Measurements from ENCODE around the gene XIRP2. TPM values are rescaled to one million over a fixed set of nuclear protein-coding genes. Genes with fewer than 3 reads are reported as not detected.

The XIRP2 gene
- total RNA-seq, 1 donor from 2014 or later = 206 TPM

GRCh38 chr2:167157523-167157922 is 269.2 kb downstream of the XIRP2 start:
- ATAC-seq (ENCODE audit: poor library complexity) (no peak), DNase-seq (no peak)
- intact Hi-C loops (cut with DNase I) = no loop called here

GRCh38 chr2:167177196-167177595 is 288.9 kb downstream of the XIRP2 start:
- no peak for ATAC-seq (ENCODE audit: poor library complexity)
- intact Hi-C loops (cut with DNase I) = no loop called here
- no peak for DNase-seq

DNA sequence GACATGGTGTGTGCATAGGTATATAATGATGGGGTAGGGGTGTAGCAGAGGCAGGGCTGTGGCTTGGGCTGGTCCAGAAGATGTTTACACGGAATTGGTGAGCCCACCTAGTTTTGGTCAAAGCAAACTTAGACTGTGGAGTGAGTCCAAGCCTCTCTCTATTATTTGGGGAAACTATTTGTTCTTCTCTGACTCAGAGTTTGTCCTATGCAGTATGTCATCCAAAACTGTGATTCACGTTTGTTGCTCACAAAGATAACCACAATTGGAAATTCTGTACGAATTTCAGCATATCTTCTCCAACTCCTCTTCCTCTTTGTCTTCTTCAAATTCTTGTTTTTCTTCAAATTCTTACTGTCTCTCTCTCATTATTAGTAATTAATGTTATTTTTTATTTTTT is 292.9 kb downstream of the XIRP2 start:
- intact Hi-C loops (cut with DNase I) = no loop called here
- ATAC-seq (ENCODE audit: poor library complexity) = no peak

DNA sequence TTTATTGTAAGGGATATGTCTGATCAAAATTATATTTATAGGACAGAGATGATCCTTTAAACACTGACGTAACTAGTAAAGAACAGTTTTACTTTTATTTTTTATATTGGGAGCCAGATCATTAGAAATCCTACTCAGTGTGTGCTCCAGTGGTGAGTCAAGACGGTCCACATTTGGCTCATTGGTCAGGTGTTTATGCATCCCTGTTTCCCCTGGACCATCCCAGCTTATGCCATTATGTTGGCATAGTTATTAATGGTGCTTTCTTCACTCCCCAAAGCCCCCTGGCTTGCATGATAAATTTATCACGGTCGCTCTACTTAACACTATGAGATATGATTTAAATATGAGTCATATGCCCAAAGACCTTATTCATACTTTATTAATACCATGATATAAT is 293.4 kb downstream of the XIRP2 start:
- DNase-seq = no peak
- ATAC-seq (ENCODE audit: poor library complexity) = no peak
- intact Hi-C loops (cut with DNase I) = no loop called here

More for the DNA sequence above, 292.9 kb downstream of the XIRP2 start:
- DNase-seq = no peak

- intact Hi-C loops (cut with DNase I) = no loop called here
- no peak for DNase-seq
- ATAC-seq (ENCODE audit: poor library complexity) = no peak
These were observed 294.1 kb downstream of the XIRP2 start for GRCh38 chr2:167182403-167182802.

- ATAC-seq (ENCODE audit: poor library complexity) (no peak), DNase-seq (no peak)
- intact Hi-C loops (cut with DNase I) = no loop called here
These were observed 295.7 kb downstream of the XIRP2 start for GRCh38 chr2:167183931-167184330.

DNA sequence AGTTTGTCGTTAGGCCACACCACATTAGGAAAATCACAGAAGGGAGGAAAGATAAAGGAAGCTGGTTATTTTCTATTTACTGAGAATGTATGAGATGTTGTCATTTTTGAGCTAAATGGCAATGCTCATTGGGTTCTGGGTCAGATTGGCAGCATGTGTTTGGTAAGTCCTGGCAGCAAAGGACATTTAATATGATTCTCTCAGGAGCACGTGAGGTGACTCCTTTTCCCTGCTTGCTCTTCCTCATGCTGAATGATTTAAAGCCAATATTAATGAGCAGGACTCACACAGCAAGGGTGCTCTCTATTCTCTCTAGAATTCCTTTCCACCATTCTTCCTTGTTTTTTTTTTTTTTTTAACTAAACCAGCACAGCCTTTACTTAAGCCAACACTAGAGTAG is 298.2 kb downstream of the XIRP2 start:
- intact Hi-C loops (cut with DNase I) = no loop called here
- ATAC-seq (ENCODE audit: poor library complexity) (no peak), DNase-seq (no peak)

GRCh38 chr2:167187049-167187727 is 298.9 kb downstream of the XIRP2 start:
- intact Hi-C loops (cut with DNase I) = no loop called here
- ATAC-seq (ENCODE audit: poor library complexity) (peak; percentile 56), DNase-seq (no peak)

DNA sequence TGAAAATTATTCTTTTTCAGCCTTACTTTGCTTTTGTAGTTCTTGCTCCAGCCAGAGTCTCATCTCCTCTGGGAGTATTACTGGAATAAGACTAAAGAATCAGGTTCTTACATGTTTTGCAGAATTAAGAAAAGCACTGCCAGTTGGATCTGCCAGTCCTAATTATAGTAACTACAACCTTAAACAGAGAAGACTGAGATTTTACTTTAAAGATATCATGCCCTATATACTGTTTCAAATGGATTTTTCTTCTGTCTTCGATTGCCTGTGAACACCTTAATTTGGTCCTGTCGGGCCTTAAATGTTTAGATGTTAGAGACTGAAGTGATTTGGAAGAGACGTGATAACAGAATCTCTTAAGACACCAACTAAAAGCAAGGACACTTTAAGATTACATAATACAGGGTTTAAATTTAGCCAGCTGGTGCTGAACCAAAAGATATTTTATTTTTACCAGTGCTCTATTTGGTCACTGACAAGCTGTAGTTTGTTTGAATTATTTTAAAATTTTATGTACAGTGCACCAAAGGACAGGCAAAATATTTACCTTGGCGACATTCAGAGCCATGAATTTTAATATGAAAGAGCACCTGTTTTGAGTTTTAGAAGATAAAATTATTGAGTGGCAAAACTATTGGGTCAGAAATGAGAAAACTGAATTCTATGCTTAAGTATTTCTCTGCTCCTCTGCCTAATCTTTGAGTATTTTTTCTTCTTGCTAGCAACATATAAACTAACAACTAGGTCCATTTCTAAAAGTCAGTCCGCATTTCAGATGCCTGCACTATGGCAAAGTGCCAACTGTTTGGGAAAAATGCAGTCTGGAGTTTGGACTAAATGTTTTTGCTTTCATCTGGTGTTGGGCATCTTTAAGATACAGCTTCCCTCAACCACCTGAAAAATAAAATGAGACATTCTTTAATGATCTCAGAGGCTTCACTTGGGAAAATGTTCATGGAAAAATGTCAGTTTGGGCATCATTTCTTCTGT is 300.0 kb downstream of the XIRP2 start:
- peak; percentile 80 for ATAC-seq (ENCODE audit: poor library complexity)
- intact Hi-C loops (cut with DNase I) = no loop called here
- no peak for DNase-seq

GRCh38 chr2:167190053-167190452 is 301.8 kb downstream of the XIRP2 start:
- DNase-seq = peak; percentile 55
- peak; percentile 47 for ATAC-seq (ENCODE audit: poor library complexity)
- intact Hi-C loops (cut with DNase I) = no loop called here

DNA sequence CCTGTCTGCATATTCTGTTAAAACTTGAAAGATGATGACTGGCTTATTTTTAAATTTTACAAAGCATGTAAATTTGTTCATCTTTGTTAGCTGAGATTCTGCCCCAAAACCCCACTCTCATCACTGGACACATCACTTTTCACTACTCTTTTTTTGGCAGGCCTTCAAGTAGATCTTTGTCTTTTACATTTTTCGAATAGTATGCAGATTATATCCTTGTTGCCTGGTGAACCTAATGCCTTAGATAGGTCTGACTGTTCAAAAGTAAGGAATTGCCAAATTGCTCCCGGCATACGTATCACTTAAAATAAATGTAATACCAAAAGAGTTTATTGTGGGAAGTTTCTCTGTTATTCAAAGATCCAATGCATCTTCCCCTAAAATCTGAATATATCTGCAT is 303.3 kb downstream of the XIRP2 start:
- no peak for DNase-seq
- ATAC-seq (ENCODE audit: poor library complexity) = no peak
- intact Hi-C loops (cut with DNase I) = no loop called here

- ATAC-seq (ENCODE audit: poor library complexity) = no peak
- intact Hi-C loops (cut with DNase I) = no loop called here
These were observed 304.6 kb downstream of the XIRP2 start for GRCh38 chr2:167192833-167193232.

GRCh38 chr2:167196461-167197252 is 308.4 kb downstream of the XIRP2 start:
- ATAC-seq (ENCODE audit: poor library complexity) (peak; percentile 81), DNase-seq (no peak)
- intact Hi-C loops (cut with DNase I) = no loop called here

More at GRCh38 chr2:167192833-167193232, 304.6 kb downstream of the XIRP2 start:
- DNase-seq = no peak

DNA sequence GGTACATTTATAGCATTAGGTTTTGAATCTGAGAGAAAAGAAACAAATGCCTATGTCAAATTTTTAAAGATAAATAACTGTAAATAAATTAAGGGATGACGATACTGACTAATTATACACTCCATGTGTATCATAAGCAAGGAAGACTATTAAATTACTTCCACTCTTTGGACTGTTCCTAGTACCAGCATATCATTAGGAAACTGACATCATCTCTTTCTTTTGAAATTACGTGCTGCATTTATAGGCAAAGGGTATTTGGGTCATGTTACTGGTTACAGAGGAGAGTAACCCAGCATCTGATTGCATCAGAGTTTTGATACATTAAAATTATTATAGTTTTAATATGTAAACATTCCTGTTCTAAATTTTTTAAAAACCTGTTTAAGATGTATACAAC is 309.7 kb downstream of the XIRP2 start:
- DNase-seq = no peak
- intact Hi-C loops (cut with DNase I) = no loop called here
- peak; percentile 52 for ATAC-seq (ENCODE audit: poor library complexity)

- intact Hi-C loops (cut with DNase I) = no loop called here
- no peak for DNase-seq
- ATAC-seq (ENCODE audit: poor library complexity) = no peak
These were observed 310.3 kb downstream of the XIRP2 start for GRCh38 chr2:167198576-167198975.

DNA sequence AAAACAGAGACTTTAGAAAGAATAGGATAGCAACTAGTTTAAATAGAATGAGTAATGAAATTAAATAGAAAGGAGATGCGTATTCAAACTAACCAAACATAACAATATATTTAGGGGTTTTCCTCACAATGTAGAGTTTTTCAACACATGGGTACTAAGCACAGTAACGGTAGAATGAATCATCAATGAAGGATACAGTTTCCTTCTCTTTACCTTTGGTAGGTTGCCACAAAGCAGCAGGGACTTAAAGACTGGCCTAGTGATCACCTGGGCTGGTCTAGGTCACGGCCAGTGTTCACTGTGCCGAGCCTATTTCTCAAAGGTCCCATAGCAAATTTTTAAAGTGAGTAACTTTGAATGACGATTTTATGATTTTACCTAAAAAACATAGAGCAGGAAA is 311.7 kb downstream of the XIRP2 start:
- intact Hi-C loops (cut with DNase I) = no loop called here
- ATAC-seq (ENCODE audit: poor library complexity) (no peak), DNase-seq (no peak)

- intact Hi-C loops (cut with DNase I) = no loop called here
- ATAC-seq (ENCODE audit: poor library complexity) (peak; percentile 43), DNase-seq (no peak)
These were observed 321.5 kb downstream of the XIRP2 start for GRCh38 chr2:167209784-167210183.

DNA sequence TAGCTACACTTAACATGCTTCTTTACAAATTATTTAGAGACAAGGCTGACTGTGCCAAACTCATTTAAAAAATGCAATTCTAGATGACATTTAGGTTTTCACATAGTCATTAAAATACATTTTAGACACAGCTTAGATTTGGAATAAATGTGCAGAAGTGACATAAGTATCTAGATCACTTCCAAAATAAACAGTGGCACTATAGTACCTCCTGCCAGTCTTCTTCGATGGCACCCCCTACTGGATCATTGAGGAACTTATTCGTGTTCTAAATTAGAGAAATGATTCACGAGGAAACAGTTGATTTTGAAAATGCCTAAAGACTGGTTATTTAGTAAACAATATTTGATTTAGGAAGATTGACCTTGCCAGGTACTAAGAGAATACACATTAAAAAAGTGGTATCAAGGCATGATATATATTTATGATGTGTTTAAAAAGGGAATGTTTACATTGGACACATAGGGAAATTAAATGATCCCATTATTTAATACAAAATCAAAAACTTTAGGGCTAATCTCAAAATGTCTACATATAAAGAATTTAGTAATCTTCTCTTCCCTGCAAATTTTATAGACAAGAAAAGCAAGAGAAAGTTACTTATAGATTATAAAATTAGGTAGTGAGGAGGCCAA is 323.9 kb downstream of the XIRP2 start:
- intact Hi-C loops (cut with DNase I) = no loop called here
- ATAC-seq (ENCODE audit: poor library complexity) (peak; percentile 82), DNase-seq (no peak)

DNA sequence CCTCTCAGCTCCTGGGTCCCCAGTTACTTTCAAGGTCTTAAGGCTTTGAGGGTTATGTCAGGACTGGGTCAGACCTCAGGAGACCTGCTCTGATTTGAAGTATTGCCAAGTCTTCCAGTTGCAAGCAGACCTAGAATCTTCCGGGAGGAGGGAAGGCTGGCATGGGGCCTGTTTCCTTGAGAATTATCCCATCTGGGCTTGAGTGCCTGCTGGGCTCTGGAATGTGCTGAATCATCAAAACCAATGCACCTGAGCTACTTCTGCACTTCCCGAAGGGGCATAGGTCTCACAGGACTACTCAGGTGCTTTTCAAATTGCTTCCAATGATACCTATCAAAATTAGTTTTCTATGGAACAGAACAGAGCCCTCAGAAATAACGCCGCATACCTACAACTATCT is 327.3 kb downstream of the XIRP2 start:
- DNase-seq (no peak), ATAC-seq (ENCODE audit: poor library complexity) (no peak)
- intact Hi-C loops (cut with DNase I) = no loop called here
